ENCODE data around the gene ABR. TPM values are rescaled to one million over a fixed set of nuclear protein-coding genes. Genes with fewer than 3 reads are reported as not detected.

The ABR gene
- total and polyA plus RNA-seq, 2 of the 8 experiments (the other 6 are each of a cell fraction or from before 2014, with no cell fraction given), result 44.8 to 47.2 TPM

DNA sequence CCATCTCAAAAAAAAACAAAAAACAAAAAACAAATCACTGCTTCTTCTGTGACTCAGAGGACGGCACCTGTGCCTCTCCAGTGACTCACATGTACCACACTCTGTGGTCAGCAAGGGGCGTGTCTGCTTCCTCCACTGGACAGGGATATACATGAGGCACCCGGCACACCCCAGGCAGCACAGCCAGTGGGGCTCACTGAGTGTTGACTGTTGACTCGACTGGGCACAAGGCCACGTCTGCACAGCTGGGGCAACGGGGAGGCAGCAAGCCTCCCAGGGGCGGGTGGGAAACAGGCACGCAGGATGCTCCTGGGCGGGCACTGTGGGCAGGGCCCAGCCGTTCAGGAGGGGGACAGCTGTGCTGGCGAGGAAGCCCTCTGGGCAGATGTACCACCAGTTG lies 118.8 kb downstream of the ABR start:
- Histone ChIP-seq H4K20me1 (replicated peaks in 1 of 2; ENCODE audit: control insufficient read depth in 1 of 2, insufficient read depth in 2 of 2, low read length in 2 of 2) (no peaks in the 10 kb centered on the region), H3K23ac (ENCODE audit: insufficient read length) (no peak overlapping the region), H3K79me1 (ENCODE audit: low read depth, low read length) (no peaks in the 10 kb centered on the region), H2BK12ac (ENCODE audit: low read depth, low read length) (no peak overlapping the region), H3K4me3 (ENCODE audit: extremely low read depth in 1 of 4, insufficient read depth in 2 of 4, low read depth in 3 of 4, low read length in 4 of 4) (no peak overlapping the region), H2AK5ac (ENCODE audit: low read depth, low read length) (no peak overlapping the region), H2BK120ac (replicated peaks; ENCODE audit: low read depth, low read length) (no peak overlapping the region), H4K5ac (ENCODE audit: insufficient read length, low read depth, low read length) (no peak overlapping the region), H3K18ac (ENCODE audit: extremely low read depth, low read length) (no peak overlapping the region), H2BK5ac (ENCODE audit: low read depth, low read length) (no peak overlapping the region), H3K79me2 (ENCODE audit: control insufficient read depth in 1 of 2, insufficient read depth in 2 of 2, low read length in 2 of 2) (no peaks in the 10 kb centered on the region), H3K14ac (ENCODE audit: insufficient read length) (no peak overlapping the region), H2AFZ (ENCODE audit: low read length) (no peak overlapping the region), H4K91ac (replicated peaks; ENCODE audit: insufficient read length, low read length) (no peak overlapping the region), H2BK20ac (ENCODE audit: low read length) (no peak overlapping the region), H4K8ac (ENCODE audit: extremely low read depth, insufficient read depth, low read length) (no peak overlapping the region), H3K56ac (replicated peaks; ENCODE audit: insufficient read length, low read depth, low read length) (no peak overlapping the region), H3K23me2 (ENCODE audit: low read depth, low read length) (no peaks in the 10 kb centered on the region), H3K4me2 (ENCODE audit: insufficient read depth in 1 of 2, low read depth in 2 of 2, low read length in 2 of 2) (no peak overlapping the region), H2BK15ac (ENCODE audit: low read length) (no peak overlapping the region), H3K9me3 (ENCODE audit: insufficient read depth in 2 of 2, low read depth in 1 of 2, low read length in 1 of 2) (peaks cover 0 to 3% of the 10 kb centered on the region in 2 experiments; a peak in 1 of 4 replicates), H3K27ac (ENCODE audit: low read depth, low read length) (no peak overlapping the region), H3K9ac (replicated peaks in 1 of 4; ENCODE audit: extremely low read depth in 1 of 4, low read depth in 3 of 4, low read length in 3 of 4) (no peak overlapping the region), H3K36me3 (ENCODE audit: control insufficient read depth in 2 of 4, insufficient read depth in 4 of 4, low read length in 3 of 4) (peaks cover 0 to 11% (median 5%) of the 10 kb centered on the region in 4 experiments; a peak in 4 of 8 replicates), H3K4ac (replicated peaks; ENCODE audit: insufficient read length, low read depth, low read length) (no peak overlapping the region), H3K27me3 (replicated peaks in 1 of 4; ENCODE audit: control insufficient read depth in 3 of 4, extremely low read depth in 1 of 4, insufficient read depth in 3 of 4, low read length in 3 of 4) (no peaks in the 10 kb centered on the region), H3K4me1 (replicated peaks in 1 of 4; ENCODE audit: control insufficient read depth in 3 of 4, insufficient read depth in 4 of 4, low read length in 3 of 4) (no peaks in the 10 kb centered on the region)
- FAIRE-seq, result no peak
- ChIA-PET POLR2A (ENCODE audit: partially characterized antibody) (no interaction called here), CTCF (ENCODE audit: partially characterized antibody) (no interaction called here)
- TF ChIP-seq SRF (IDR thresholded peaks at IDR 0.05; ENCODE audit: low read depth, low read length), result no peak
- no peak for DNase-seq (ENCODE audit: low read depth in 1 of 2, low spot score in 2 of 2)
- WGBS, 2 experiments (ENCODE audit: extremely low coverage in 1 of 2, insufficient coverage in 1 of 2, insufficient read length in 1 of 2, insufficient replicate concordance in 2 of 2, low coverage in 1 of 2, low lambda C conversion rate in 2 of 2, missing lambda C conversion rate in 1 of 2), result 87% methylated on average over 11 of the region's 11 CpGs; no CpG with 5 or more reads in 1 of the 2 experiments
